K562 (cell line): Measurements from ENCODE around the gene NXPH4. TPM values are rescaled to one million over a fixed set of nuclear protein-coding genes. Genes with fewer than 3 reads are reported as not detected.

Experiments used
- ATAC-seq: fragments of 200-7000 bp; cut with Tn5 transposase; 3 replicates; pipeline ENCODE4 v1.9.1; 2020; ENCODE audit warnings: moderate library complexity
- BruUV-seq: library from RNA; stranded (reverse); fragments of 400-500 nt; replicated peaks from 2 replicates; lab custom pipeline; 2021; lab: Mats Ljungman, UMichigan
- CTCF ChIA-PET: fragments of 300-600 bp; formaldehyde crosslinking; extraction: SDS; loops from one replicate; lab custom pipeline; 2021; ENCODE audit warnings: low intra/inter-chr PET ratio; lab: Yijun Ruan, JAX
- POLR2A ChIA-PET: fragments of 300-600, 350-650 bp; sonication (Branson Sonifier 250); formaldehyde crosslinking; extraction: SDS; loops from one replicate; lab custom pipeline; 2021; ENCODE audit warnings: antibody characterized with exemption, inconsistent platforms; lab: Yijun Ruan, JAX
- DNase-seq, 4 experiments: peaks; one replicate each; pipeline versions ENCODE4 v3.0.0 to v3.0.0-alpha.2; 2011 to 2018; ENCODE audit warnings: low spot score in 3 of 4, mixed read lengths in 3 of 4; ENCODE audit errors: extremely low read depth in 1 of 4
- FAIRE-seq: peaks from 2 replicates; lab custom pipeline; 2011; peaks lifted over from hg19 to GRCh38; lab: Jason Lieb, UNC
- H2AFZ ChIP-seq: 2 replicates; pipeline ENCODE4 v1.6.0; 2011; ENCODE audit warnings: low read depth, low read length, control low read depth, inconsistent platforms
- H3K27ac ChIP-seq: fragments of 200-600 bp; 3 replicates; pipeline ENCODE4 v1.8.0; 2011; ENCODE audit warnings: low read depth, mild to moderate bottlenecking, control low read depth, inconsistent platforms, low read length, moderate library complexity, mixed read lengths; ENCODE audit errors: extremely low read depth
- H3K27me3 ChIP-seq, 2 experiments: fragments of 300-600 bp in 1 of 2; 2 replicates in 1 of 2; 3 replicates in 1 of 2; pipeline versions ENCODE4 v1.6.0 to v1.8.0; 2011; ENCODE audit warnings: inconsistent platforms in 2 of 2, low read length in 2 of 2, mild to moderate bottlenecking in 1 of 2, mixed read lengths in 1 of 2, moderate library complexity in 1 of 2; ENCODE audit not compliant: control insufficient read depth in 2 of 2, insufficient read depth in 2 of 2
- H3K36me3 ChIP-seq: fragments of 300-600 bp; 3 replicates; pipeline ENCODE4 v1.8.0; 2011; ENCODE audit warnings: mild to moderate bottlenecking, low read length, inconsistent platforms; ENCODE audit not compliant: control insufficient read depth, insufficient read depth
- H3K4me1 ChIP-seq, 2 experiments: fragments of 200-600 bp in 1 of 2; replicated peaks in 1 of 2; 2 replicates in 1 of 2; 3 replicates in 1 of 2; pipeline versions ENCODE4 v1.5.1 to v1.8.0; 2011; ENCODE audit warnings: inconsistent platforms in 2 of 2, low read length in 2 of 2, mild to moderate bottlenecking in 1 of 2, mixed read lengths in 1 of 2, moderate library complexity in 1 of 2; ENCODE audit not compliant: control insufficient read depth in 2 of 2, insufficient read depth in 2 of 2
- H3K4me2 ChIP-seq: 2 replicates; pipeline ENCODE4 v1.6.1; 2011; ENCODE audit warnings: low read length, control low read depth, inconsistent platforms, mixed read lengths; ENCODE audit not compliant: insufficient read depth
- H3K4me3 ChIP-seq: fragments of 200-600 bp; sonication (generic), shearing (Covaris generic); 2 replicates; pipeline ENCODE4 v1.5.1; 2016; ENCODE audit warnings: control low read depth, inconsistent platforms
- H3K79me2 ChIP-seq: fragments of 200-600 bp; 3 replicates; pipeline ENCODE4 v1.8.0; 2011; ENCODE audit warnings: low read length, inconsistent platforms; ENCODE audit not compliant: control insufficient read depth, insufficient read depth
- H3K9ac ChIP-seq, 2 experiments: 2 replicates each; pipeline versions ENCODE4 v1.6.0 to v1.6.1; 2011; ENCODE audit warnings: low read depth in 2 of 2, low read length in 2 of 2, control low read depth in 1 of 2, inconsistent platforms in 1 of 2, mild to moderate bottlenecking in 1 of 2, mixed read lengths in 1 of 2; ENCODE audit not compliant: insufficient read depth in 1 of 2
- H3K9me1 ChIP-seq: one replicate; pipeline ENCODE4 v1.6.0; 2011; ENCODE audit warnings: inconsistent platforms, mild to moderate bottlenecking, low read length, moderate library complexity; ENCODE audit not compliant: control insufficient read depth, insufficient read depth
- H3K9me3 ChIP-seq: replicated peaks from 2 replicates; pipeline ENCODE4 v1.5.1; 2011; ENCODE audit warnings: low read depth, low read length, inconsistent platforms; ENCODE audit not compliant: control insufficient read depth, insufficient read depth
- H4K20me1 ChIP-seq: replicated peaks from 2 replicates; pipeline ENCODE4 v1.6.1; 2011; ENCODE audit warnings: low read length, inconsistent platforms, mixed read lengths; ENCODE audit not compliant: control insufficient read depth, insufficient read depth
- EGR1 ChIP-seq: fragments of 450-650 bp; conservative IDR thresholded peaks from 2 replicates; pipeline ENCODE4 v1.6.1; 2017; ENCODE audit warnings: mild to moderate bottlenecking
- RBM25 ChIP-seq: fragments of 200-400 bp; formaldehyde crosslinking; IDR thresholded peaks from 2 replicates; pipeline ENCODE4 v1.6.1; 2018; ENCODE audit warnings: low read length, low read depth, moderate library complexity; ENCODE audit not compliant: severe bottlenecking
- WGBS: fragments of 100-300 bp; shearing (Covaris generic); methylation state at CpG from one replicate; pipeline ENCODE4 v1.1.6; 2016; ENCODE audit warnings: low coverage, mixed read lengths; ENCODE audit not compliant: insufficient coverage; ENCODE audit errors: missing lambda C conversion rate; 5-methylcytosine and 5-hydroxymethylcytosine counted together
- in situ Hi-C: fragments of 300-500 bp; cut with MboI; formaldehyde crosslinking; loops from 4 replicates; pipeline ENCODE4 v1.15.0; 2018; ENCODE audit warnings: inconsistent platforms, mixed read lengths
- intact Hi-C: fragments of 100-400 bp; cut with micrococcal nuclease; formaldehyde crosslinking; loops from 2 replicates; pipeline ENCODE4 v1.14.2; 2022
- polyA plus RNA-seq, 8 experiments: library from polyadenylated mRNA; depleted of rRNA in 4 of 8; stranded (reverse) in 5 of 8; unstranded in 3 of 8; fragments of >200 nt; fragmentation: Nextera tagmentation in 2 of 8; fragmentation: Illumina TruSeq in 1 of 8; extraction: Ambion mirVana in 2 of 8; extraction: Trizol in 1 of 8; gene quantifications; 2 replicates each; pipeline versions ENCODE4 v1.2.1 to v1.2.3, GENCODE V29; 2011 to 2014; ENCODE audit warnings: inconsistent platforms in 1 of 8, missing spikeins in 1 of 8
- total RNA-seq, 7 experiments: library from RNA; depleted of rRNA in 6 of 7; stranded (reverse); fragments of >200 nt in 6 of 7; fragmentation: Illumina TruSeq in 2 of 7; extraction: Trizol in 2 of 7; gene quantifications; 2 replicates each; pipeline versions ENCODE4 v1.2.1 to v1.2.3, GENCODE V29; 2011 to 2021; ENCODE audit warnings: low replicate concordance in 1 of 7
- TF ChIP-seq, protein P1 (sequence below): fragments of 450-650 bp; formaldehyde crosslinking; conservative IDR thresholded peaks from 2 replicates; pipeline ENCODE4 v1.4.0; 2022; ENCODE audit warnings: mild to moderate bottlenecking, missing genetic modification characterization
- TF ChIP-seq, protein P2 (sequence below): fragments of 250-450 bp; sonication (Bioruptor Pico); IDR thresholded peaks from 2 replicates; pipeline ENCODE4 v1.8.0; 2022; ENCODE audit warnings: moderate library complexity, mild to moderate bottlenecking, inconsistent platforms
- TF ChIP-seq, protein P3 (sequence below): fragments of 450-650 bp; IDR thresholded peaks from 2 replicates; pipeline ENCODE4 v1.6.1; 2014; ENCODE audit warnings: low read depth, mild to moderate bottlenecking, moderate library complexity, borderline replicate concordance

Gene NXPH4
- total and polyA plus RNA-seq, 9 of the 15 experiments (the other 6 are each of a cell fraction or from before 2014, with no cell fraction given): 0.49 to 2.7 (median 1.1) TPM; not detected in 4

DNA sequence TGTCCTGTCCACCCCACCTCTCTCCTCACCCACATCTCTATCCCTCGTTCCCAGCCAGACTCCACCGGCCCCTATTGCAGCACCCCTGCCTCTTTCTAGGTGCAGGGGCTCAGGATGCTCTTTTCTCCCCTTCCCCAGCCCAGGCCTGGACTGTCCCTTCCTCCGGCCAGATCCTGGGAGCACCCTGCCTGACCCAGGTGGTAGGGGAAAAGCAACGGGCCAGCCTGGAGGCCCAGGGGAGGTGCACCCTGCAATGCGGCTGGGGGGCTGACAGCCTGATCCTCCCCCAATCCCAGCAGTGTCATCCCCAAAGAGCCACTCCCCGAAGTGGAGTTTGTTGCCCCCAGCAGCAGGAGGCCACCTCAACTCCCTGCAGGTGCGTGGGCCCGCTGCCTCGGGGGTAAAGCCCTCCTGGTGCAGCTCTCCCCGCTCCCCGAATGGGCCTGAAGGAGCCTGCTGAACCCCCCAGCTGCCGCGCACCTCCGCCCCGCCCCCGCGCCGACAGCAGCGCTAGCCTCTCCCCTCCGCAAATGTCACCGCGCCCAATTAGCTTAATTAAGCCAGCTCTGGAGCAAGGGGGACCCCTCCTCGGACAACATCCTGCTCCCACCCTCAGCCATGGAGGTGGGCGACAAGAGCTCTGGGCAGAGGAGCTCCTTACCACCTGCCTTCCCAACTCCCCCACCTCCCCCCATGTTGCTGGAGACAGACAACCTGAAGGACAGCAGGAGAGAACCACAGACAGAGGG lies 4.7 kb downstream of the NXPH4 start:
- H3K4me1 ChIP-seq: peaks cover 15 to 63% of the 10 kb centered on the region in 2 experiments
- H3K4me3 ChIP-seq: no peak overlapping the region
- no peaks in the 10 kb centered on the region for H3K79me2 ChIP-seq
- peak overlapping the region in 1 of 2 experiments; percentile 83; a peak in 2 of 4 replicates for H3K9ac ChIP-seq
- no peaks in the 10 kb centered on the region for H3K36me3 ChIP-seq
- no peak overlapping the region for H3K4me2 ChIP-seq
- no peak overlapping the region for H3K27ac ChIP-seq
- ATAC-seq (no peak), FAIRE-seq (no peak), DNase-seq (no peak)
- H3K9me3 ChIP-seq: no peaks in the 10 kb centered on the region
- intact Hi-C loops: no loop called here
- peaks cover 3% of the 10 kb centered on the region for H3K9me1 ChIP-seq
- POLR2A ChIA-PET: interaction anchor here (1.0 to 1.2 kb wide), 2 partner anchors 9 to 21 kb away, joined by 3 read pairs; no protein-coding TSS in a partner anchor
- BruUV-seq: no TSS peak
- peaks cover 38 to 50% of the 10 kb centered on the region in 2 experiments for H3K27me3 ChIP-seq
- 1% methylated on average over 13 of the region's 24 CpGs for WGBS
- CTCF ChIA-PET: interaction anchor here (1.1 kb wide), 1 partner anchor 18 kb away, joined by 3 read pairs; no protein-coding TSS in a partner anchor
- H2AFZ ChIP-seq: no peak overlapping the region
- in situ Hi-C loops: no loop called here
- H4K20me1 ChIP-seq: no peaks in the 10 kb centered on the region; the same call in 1 of the 2 replicates
- TF ChIP-seq RBM25 (no peak), EGR1 (peak; percentile 65)
- TF ChIP-seq, protein P1, sequence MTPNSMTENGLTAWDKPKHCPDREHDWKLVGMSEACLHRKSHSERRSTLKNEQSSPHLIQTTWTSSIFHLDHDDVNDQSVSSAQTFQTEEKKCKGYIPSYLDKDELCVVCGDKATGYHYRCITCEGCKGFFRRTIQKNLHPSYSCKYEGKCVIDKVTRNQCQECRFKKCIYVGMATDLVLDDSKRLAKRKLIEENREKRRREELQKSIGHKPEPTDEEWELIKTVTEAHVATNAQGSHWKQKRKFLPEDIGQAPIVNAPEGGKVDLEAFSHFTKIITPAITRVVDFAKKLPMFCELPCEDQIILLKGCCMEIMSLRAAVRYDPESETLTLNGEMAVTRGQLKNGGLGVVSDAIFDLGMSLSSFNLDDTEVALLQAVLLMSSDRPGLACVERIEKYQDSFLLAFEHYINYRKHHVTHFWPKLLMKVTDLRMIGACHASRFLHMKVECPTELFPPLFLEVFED (CRISPR knock-in tag): 0 out of 2 replicates have a peak, but pooled peaks have one; percentile 16
- TF ChIP-seq, protein P2, sequence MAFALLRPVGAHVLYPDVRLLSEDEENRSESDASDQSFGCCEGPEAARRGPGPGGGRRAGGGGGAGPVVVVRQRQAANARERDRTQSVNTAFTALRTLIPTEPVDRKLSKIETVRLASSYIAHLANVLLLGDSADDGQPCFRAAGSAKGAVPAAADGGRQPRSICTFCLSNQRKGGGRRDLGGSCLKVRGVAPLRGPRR (CRISPR knock-in tag): no peak
- TF ChIP-seq, protein P3, sequence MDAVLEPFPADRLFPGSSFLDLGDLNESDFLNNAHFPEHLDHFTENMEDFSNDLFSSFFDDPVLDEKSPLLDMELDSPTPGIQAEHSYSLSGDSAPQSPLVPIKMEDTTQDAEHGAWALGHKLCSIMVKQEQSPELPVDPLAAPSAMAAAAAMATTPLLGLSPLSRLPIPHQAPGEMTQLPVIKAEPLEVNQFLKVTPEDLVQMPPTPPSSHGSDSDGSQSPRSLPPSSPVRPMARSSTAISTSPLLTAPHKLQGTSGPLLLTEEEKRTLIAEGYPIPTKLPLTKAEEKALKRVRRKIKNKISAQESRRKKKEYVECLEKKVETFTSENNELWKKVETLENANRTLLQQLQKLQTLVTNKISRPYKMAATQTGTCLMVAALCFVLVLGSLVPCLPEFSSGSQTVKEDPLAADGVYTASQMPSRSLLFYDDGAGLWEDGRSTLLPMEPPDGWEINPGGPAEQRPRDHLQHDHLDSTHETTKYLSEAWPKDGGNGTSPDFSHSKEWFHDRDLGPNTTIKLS: no peak
